Measurements from ENCODE around the gene PHF21A. TPM values are rescaled to one million over a fixed set of nuclear protein-coding genes. Genes with fewer than 3 reads are reported as not detected.
"Not testable (repeated sequence)": the region's sequence is repeated elsewhere in the genome, so short reads cannot be mapped to it uniquely, and the experiment has no call there.

Gene PHF21A
- total RNA-seq, 1 donor from 2014 or later, result 66.8 TPM

DNA sequence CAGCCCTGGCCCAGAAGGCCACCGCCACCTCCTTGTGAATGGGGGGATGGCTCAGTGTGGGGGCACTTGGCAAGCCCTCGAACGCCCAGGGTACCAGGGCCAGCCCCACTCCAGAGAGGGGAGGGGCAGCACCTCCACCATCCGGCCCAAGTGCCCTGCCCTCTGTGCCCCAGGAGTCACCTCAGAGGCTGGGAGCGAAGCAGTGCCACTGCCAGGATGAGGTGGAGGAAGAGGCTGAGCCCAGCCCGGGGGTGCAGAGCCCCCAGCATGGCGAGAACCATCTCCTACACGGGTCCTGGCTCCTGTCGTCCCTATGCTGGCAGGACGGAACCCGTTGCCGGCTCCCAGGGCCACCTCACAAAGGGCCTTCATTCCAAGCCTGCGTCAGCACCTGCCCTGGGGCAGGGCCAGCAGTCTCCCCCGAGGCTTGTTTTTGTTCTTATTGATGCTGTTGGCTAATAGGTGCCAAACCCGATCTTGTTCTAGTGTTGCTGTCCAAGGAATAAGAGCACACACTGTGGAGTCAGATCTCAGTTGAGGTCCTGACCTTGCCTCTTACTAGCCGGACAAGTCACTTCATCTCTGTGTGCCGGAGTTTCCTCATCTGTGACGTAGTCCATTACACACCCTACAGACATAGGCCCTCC is 214.2 kb downstream of the PHF21A start, which contains the start of gene FREY1:
FREY1 (minus strand) TSS at position 307 of the 647 bp plus-strand sequence; CDS start at position 281, 26 bp downstream.
- DNase-seq (ENCODE audit: extremely low spot score in 2 of 2), result no peak
- H3K36me3 ChIP-seq, result peaks cover 0 to 27% of the 10 kb centered on the region in 2 donors
- no peak within 1 kb of the TSS for H3K4me3 ChIP-seq
- TF ChIP-seq POLR2A (IDR thresholded peaks at IDR 0.05) (no peak), POLR2AphosphoS5 (IDR thresholded peaks at IDR 0.05; ENCODE audit: insufficient read depth in 1 of 2, low read depth in 1 of 2) (no peak)
- TF ChIP-seq, protein P1, sequence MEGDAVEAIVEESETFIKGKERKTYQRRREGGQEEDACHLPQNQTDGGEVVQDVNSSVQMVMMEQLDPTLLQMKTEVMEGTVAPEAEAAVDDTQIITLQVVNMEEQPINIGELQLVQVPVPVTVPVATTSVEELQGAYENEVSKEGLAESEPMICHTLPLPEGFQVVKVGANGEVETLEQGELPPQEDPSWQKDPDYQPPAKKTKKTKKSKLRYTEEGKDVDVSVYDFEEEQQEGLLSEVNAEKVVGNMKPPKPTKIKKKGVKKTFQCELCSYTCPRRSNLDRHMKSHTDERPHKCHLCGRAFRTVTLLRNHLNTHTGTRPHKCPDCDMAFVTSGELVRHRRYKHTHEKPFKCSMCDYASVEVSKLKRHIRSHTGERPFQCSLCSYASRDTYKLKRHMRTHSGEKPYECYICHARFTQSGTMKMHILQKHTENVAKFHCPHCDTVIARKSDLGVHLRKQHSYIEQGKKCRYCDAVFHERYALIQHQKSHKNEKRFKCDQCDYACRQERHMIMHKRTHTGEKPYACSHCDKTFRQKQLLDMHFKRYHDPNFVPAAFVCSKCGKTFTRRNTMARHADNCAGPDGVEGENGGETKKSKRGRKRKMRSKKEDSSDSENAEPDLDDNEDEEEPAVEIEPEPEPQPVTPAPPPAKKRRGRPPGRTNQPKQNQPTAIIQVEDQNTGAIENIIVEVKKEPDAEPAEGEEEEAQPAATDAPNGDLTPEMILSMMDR (IDR thresholded peaks at IDR 0.05), result no peak
- H3K9me3 ChIP-seq, result no peaks in the 10 kb centered on the region
- intact Hi-C loops (cut with DNase I), result no loop called here
- peaks cover 23% of the 10 kb centered on the region for H3K4me1 ChIP-seq
- H3K27me3 ChIP-seq, result no peaks in the 10 kb centered on the region
- no peak within 1 kb of the TSS for H3K27ac ChIP-seq

- Histone ChIP-seq H3K4me1 (peaks cover 27% of the 10 kb centered on the region), H3K4me3 (no peak overlapping the region), H3K9me3 (no peaks in the 10 kb centered on the region), H3K36me3 (peaks cover 0 to 19% of the 10 kb centered on the region in 2 donors), H3K27me3 (no peaks in the 10 kb centered on the region), H3K27ac (no peak overlapping the region)
- no peak for DNase-seq (ENCODE audit: extremely low spot score in 2 of 2)
- intact Hi-C loops (cut with DNase I), result no loop called here
- no peak for TF ChIP-seq POLR2A (IDR thresholded peaks at IDR 0.05)
- TF ChIP-seq, protein P1 (IDR thresholded peaks at IDR 0.05), result no peak
- no peak for TF ChIP-seq POLR2AphosphoS5 (IDR thresholded peaks at IDR 0.05; ENCODE audit: insufficient read depth in 1 of 2, low read depth in 1 of 2)
These were observed 215.1 kb downstream of the PHF21A start for GRCh38 chr11:45906096-45906682.

DNA sequence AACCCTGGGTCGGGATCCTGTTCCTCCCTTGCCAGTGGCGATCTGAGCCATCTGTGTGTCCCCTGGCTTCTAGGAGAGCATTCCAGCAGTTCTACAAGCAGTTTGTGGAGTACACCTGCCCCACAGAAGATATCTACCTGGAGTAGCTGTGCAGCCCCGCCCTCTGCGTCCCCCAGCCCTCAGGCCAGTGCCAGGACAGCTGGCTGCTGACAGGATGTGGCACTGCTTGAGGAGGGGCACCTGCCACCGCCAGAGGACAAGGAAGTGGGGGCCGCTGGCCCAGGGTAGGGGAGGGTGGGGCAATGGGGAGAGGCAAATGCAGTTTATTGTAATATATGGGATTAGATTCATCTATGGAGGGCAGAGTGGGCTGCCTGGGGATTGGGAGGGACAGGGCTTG is 215.7 kb downstream of the PHF21A start:
- H3K27ac ChIP-seq, result not testable (repeated sequence)
- peaks cover 0 to 13% of the 10 kb centered on the region in 2 donors for H3K36me3 ChIP-seq
- peaks cover 33% of the 10 kb centered on the region for H3K4me1 ChIP-seq

DNA sequence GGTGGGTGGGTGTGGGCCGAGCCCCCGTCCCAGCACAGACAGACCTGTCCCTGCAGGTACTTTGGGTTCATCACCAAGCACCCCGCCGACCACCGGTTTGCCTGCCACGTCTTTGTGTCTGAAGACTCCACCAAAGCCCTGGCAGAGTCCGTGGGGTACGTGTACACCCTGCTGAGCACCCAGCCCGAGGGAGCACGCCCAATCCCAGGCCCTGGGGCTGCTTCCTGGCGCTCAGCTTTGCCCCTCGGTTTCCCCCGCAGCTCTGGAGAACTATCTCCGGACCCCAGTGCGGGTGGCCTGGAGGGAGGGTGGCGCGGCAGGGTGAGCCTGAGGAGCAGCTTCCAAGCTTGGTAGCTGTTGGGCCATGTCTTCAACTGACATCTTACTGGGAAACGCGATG is 216.2 kb downstream of the PHF21A start:
- H3K27me3 ChIP-seq, result no peaks in the 10 kb centered on the region
- intact Hi-C loops (cut with DNase I), result no loop called here
- DNase-seq (ENCODE audit: extremely low spot score in 2 of 2), result no peak
- H3K36me3 ChIP-seq, result peaks cover 0 to 13% of the 10 kb centered on the region in 2 donors
- H3K9me3 ChIP-seq, result no peaks in the 10 kb centered on the region
- TF ChIP-seq POLR2AphosphoS5 (IDR thresholded peaks at IDR 0.05; ENCODE audit: insufficient read depth in 1 of 2, low read depth in 1 of 2) (no peak), POLR2A (IDR thresholded peaks at IDR 0.05) (no peak)
- TF ChIP-seq, protein P1 (IDR thresholded peaks at IDR 0.05), result no peak
- H3K4me1 ChIP-seq, result peaks cover 36% of the 10 kb centered on the region
- no peak overlapping the region for H3K27ac ChIP-seq
- no peak overlapping the region for H3K4me3 ChIP-seq

More for the DNA sequence above, 215.7 kb downstream of the PHF21A start:
- H3K9me3 ChIP-seq; H3K4me3 ChIP-seq; H3K27me3 ChIP-seq; intact Hi-C loops (cut with DNase I); DNase-seq (ENCODE audit: extremely low spot score in 2 of 2): not testable (repeated sequence)

- H3K9me3 ChIP-seq, result no peaks in the 10 kb centered on the region
- intact Hi-C loops (cut with DNase I), result no loop called here
- TF ChIP-seq, protein P1 (IDR thresholded peaks at IDR 0.05), result no peak
- no peak for TF ChIP-seq POLR2AphosphoS5 (IDR thresholded peaks at IDR 0.05; ENCODE audit: insufficient read depth in 1 of 2, low read depth in 1 of 2)
- TF ChIP-seq POLR2A (IDR thresholded peaks at IDR 0.05), result no peak
- H3K27me3 ChIP-seq, result no peaks in the 10 kb centered on the region
- no peak overlapping the region for H3K4me3 ChIP-seq
- peaks cover 0 to 7% of the 10 kb centered on the region in 2 donors for H3K36me3 ChIP-seq
- DNase-seq (ENCODE audit: extremely low spot score in 2 of 2), result no peak
- H3K4me1 ChIP-seq, result peaks cover 39% of the 10 kb centered on the region
- no peak overlapping the region for H3K27ac ChIP-seq
These were observed 216.8 kb downstream of the PHF21A start for GRCh38 chr11:45904309-45904915.
